PC-3 (cell line): ENCODE data around the gene MEX3A. TPM values are rescaled to one million over a fixed set of nuclear protein-coding genes. Genes with fewer than 3 reads are reported as not detected.

Experiments
- ATAC-seq: fragments of 200-7000 bp; cut with Tn5 transposase; 2 replicates; pipeline ENCODE4 v1.9.1; 2020; ENCODE audit warnings: mild to moderate bottlenecking, moderate library complexity
- BruUV-seq: library from RNA; stranded (reverse); fragments of 400-500 nt; replicated peaks from 2 replicates; lab custom pipeline; 2021; lab: Mats Ljungman, UMichigan
- CTCF ChIA-PET: fragments of 300-600 bp; sonication (Branson Sonifier 250); formaldehyde crosslinking; loops from one replicate; lab custom pipeline; 2022; ENCODE audit warnings: antibody characterized with exemption; lab: Charles Lee
- POLR2A ChIA-PET: fragments of 300-600 bp; sonication (Branson Sonifier 250); formaldehyde crosslinking; loops from one replicate; lab custom pipeline; 2022; ENCODE audit warnings: antibody characterized with exemption; ENCODE audit not compliant: unreplicated experiment; lab: Charles Lee
- DNase-seq: peaks from one replicate; pipeline ENCODE4 v3.0.0-alpha.2; 2015
- H2AFZ ChIP-seq: fragments of 300-600 bp; sonication (generic); 2 replicates; pipeline ENCODE4 v1.6.0; 2016; ENCODE audit warnings: antibody characterized with exemption, low read length
- H3F3A ChIP-seq: fragments of 300-600 bp; sonication (generic); one replicate; pipeline ENCODE4 v1.6.0; 2017; ENCODE audit warnings: antibody characterized with exemption, low read length, control low read depth, mild to moderate bottlenecking; ENCODE audit not compliant: unreplicated experiment
- H3K27ac ChIP-seq: fragments of 300-600 bp; sonication (generic); 2 replicates; pipeline ENCODE4 v1.5.1; 2016; ENCODE audit warnings: mild to moderate bottlenecking, low read length
- H3K27me3 ChIP-seq: fragments of 300-600 bp; sonication (generic); 2 replicates; pipeline ENCODE4 v1.6.1; 2016; ENCODE audit warnings: low read length, mixed read lengths
- H3K36me3 ChIP-seq: fragments of 300-600 bp; sonication (generic); 2 replicates; pipeline ENCODE4 v1.6.1; 2016; ENCODE audit warnings: low read depth, mixed run types, low read length, mixed read lengths
- H3K4me1 ChIP-seq: fragments of 300-600 bp; sonication (generic); 2 replicates; pipeline ENCODE4 v1.5.1; 2016; ENCODE audit warnings: low read length; ENCODE audit not compliant: insufficient read depth
- H3K4me2 ChIP-seq: fragments of 300-600 bp; sonication (generic); 2 replicates; pipeline ENCODE4 v1.6.0; 2016; ENCODE audit warnings: low read length
- H3K4me3 ChIP-seq: fragments of 300-600 bp; sonication (generic); 2 replicates; pipeline ENCODE4 v1.5.1; 2016; ENCODE audit warnings: mild to moderate bottlenecking, low read length, mixed read lengths
- H3K79me2 ChIP-seq: fragments of 300-600 bp; sonication (generic); 2 replicates; pipeline ENCODE4 v1.6.1; 2017; ENCODE audit warnings: low read length, mixed read lengths
- H3K9ac ChIP-seq: fragments of 300-600 bp; sonication (generic); 2 replicates; pipeline ENCODE4 v1.6.0; 2016; ENCODE audit warnings: mild to moderate bottlenecking, low read length
- H3K9me2 ChIP-seq: fragments of 300-600 bp; sonication (generic); replicated peaks from 2 replicates; pipeline ENCODE4 v1.6.1; 2016; ENCODE audit warnings: mixed run types, low read length, mixed read lengths
- H3K9me3 ChIP-seq: fragments of 300-600 bp; sonication (generic); 2 replicates; pipeline ENCODE4 v1.6.1; 2016; ENCODE audit warnings: low read length, mixed read lengths
- H4K20me1 ChIP-seq: fragments of 300-600 bp; sonication (generic); 2 replicates; pipeline ENCODE4 v1.6.1; 2016; ENCODE audit warnings: low read length, mixed read lengths
- EZH2 ChIP-seq: fragments of 300-600 bp; sonication (generic); IDR thresholded peaks from one replicate; pipeline ENCODE4 v1.6.1; 2017; ENCODE audit warnings: antibody characterized with exemption, mild to moderate bottlenecking, low read length; ENCODE audit not compliant: unreplicated experiment
- EZH2phosphoT487 ChIP-seq: fragments of 300-600 bp; sonication (generic); IDR thresholded peaks from 2 replicates; pipeline ENCODE4 v1.6.1; 2018; ENCODE audit warnings: mild to moderate bottlenecking, antibody characterized with exemption, low read length, borderline replicate concordance
- intact Hi-C: fragments of 100-400 bp; cut with micrococcal nuclease; formaldehyde crosslinking; loops from 2 replicates; pipeline ENCODE4 v1.9.0; 2023
- total RNA-seq: library from RNA; depleted of rRNA; stranded (reverse); fragments of >200 nt; gene quantifications from 2 replicates; pipeline ENCODE4 v1.2.3, GENCODE V29; 2014
- TF ChIP-seq, protein P1 (sequence below): fragments of 300-600 bp; sonication (generic); conservative IDR thresholded peaks from 2 replicates; pipeline ENCODE4 v1.5.1; 2017; ENCODE audit warnings: antibody characterized with exemption, low read depth, mild to moderate bottlenecking, low read length

The MEX3A gene
- total RNA-seq, 1 experiment from 2014 or later, result 12.9 TPM

DNA sequence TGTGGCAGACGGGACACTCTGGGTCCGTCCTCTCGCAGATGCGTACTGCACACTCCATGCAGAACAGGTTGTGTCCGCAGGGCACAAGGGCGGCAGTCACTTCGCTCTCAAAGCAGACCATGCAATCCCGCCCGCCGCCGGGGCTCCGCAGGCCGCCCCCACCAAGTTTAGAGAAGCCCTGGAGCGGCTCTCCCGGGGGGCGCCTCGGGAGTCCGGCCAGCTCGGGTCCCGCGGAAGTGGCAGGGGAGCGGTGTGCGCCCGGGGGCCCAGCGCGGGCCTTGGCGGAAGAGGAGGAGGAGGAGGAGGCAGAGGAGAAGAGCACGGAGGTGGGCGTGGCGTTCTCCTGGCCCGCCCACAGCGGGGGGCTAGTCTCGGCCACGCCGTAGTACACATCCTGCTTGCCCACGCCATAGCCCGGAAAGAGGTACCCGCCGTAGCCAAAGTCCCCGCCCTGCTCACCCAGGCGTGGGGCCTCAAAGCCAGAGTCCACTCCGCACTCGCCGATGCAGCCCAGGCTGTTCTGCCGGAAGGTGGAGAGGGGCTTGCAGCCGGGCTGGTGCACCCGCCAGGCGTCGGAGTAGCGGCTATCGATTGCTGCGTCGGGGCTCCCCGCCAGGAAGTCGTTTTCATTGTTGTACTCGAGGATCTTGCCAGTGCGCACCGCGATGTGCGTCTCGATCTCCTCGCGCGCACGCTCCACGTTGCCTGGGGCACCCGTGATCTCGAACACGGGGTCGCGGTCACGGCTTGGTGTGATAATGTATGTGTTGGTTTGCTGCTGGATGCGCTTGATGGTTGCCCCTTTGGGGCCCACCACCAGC lies 5.4 kb downstream of the MEX3A start:
- Histone ChIP-seq H3K9ac (no peak overlapping the region), H3K9me3 (no peaks in the 10 kb centered on the region), H3K27ac (no peak overlapping the region), H2AFZ (no peak overlapping the region), H4K20me1 (no peaks in the 10 kb centered on the region), H3K4me2 (no peak overlapping the region), H3F3A (peaks cover 3% of the 10 kb centered on the region), H3K36me3 (peaks cover 13% of the 10 kb centered on the region), H3K4me1 (no peaks in the 10 kb centered on the region), H3K9me2 (no peaks in the 10 kb centered on the region), H3K27me3 (no peaks in the 10 kb centered on the region), H3K4me3 (no peak overlapping the region), H3K79me2 (peaks cover 24% of the 10 kb centered on the region)
- no TSS peak for BruUV-seq
- DNase-seq (no peak), ATAC-seq (no peak)
- POLR2A ChIA-PET, result no interaction called here
- CTCF ChIA-PET, result no interaction called here
- intact Hi-C loops, result no loop called here
- no peak for TF ChIP-seq EZH2

DNA sequence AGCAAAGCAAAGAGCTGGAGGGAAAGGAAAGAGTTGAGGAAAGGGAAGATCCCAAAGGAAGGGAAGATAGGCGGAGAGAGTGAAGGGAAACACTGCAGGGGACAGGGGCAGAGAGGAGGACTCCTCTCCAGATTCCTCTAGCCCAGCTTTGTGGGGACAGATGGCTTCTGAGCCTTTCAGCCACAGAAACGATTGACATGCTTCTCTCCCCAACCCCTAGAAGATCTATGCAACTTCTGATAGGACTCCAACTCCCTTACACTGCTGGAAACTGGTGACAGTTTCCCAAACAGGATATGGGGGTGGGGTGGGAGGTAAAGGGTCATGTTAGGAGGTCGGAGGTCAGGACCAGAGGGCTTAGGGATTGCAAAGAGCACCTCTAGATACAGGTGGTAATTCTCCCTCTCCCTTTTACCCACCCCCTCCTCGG lies 6.5 kb downstream of the MEX3A start:
- Histone ChIP-seq H3K9ac (no peak overlapping the region), H3K9me2 (no peaks in the 10 kb centered on the region), H3K4me3 (no peak overlapping the region), H2AFZ (no peak overlapping the region), H3F3A (peaks cover 3% of the 10 kb centered on the region), H3K79me2 (peaks cover 15% of the 10 kb centered on the region), H4K20me1 (no peaks in the 10 kb centered on the region), H3K27me3 (no peaks in the 10 kb centered on the region), H3K9me3 (no peaks in the 10 kb centered on the region), H3K36me3 (peaks cover 13% of the 10 kb centered on the region), H3K4me2 (no peak overlapping the region), H3K4me1 (no peaks in the 10 kb centered on the region), H3K27ac (no peak overlapping the region)
- BruUV-seq, result no TSS peak
- no peak for DNase-seq
- ChIA-PET POLR2A (no interaction called here), CTCF (interaction anchor here (0.6 kb wide), 1 partner anchor 9 kb away, joined by 3 read pairs; no protein-coding TSS in a partner anchor)
- intact Hi-C loops, result no loop called here
- TF ChIP-seq, protein P1, sequence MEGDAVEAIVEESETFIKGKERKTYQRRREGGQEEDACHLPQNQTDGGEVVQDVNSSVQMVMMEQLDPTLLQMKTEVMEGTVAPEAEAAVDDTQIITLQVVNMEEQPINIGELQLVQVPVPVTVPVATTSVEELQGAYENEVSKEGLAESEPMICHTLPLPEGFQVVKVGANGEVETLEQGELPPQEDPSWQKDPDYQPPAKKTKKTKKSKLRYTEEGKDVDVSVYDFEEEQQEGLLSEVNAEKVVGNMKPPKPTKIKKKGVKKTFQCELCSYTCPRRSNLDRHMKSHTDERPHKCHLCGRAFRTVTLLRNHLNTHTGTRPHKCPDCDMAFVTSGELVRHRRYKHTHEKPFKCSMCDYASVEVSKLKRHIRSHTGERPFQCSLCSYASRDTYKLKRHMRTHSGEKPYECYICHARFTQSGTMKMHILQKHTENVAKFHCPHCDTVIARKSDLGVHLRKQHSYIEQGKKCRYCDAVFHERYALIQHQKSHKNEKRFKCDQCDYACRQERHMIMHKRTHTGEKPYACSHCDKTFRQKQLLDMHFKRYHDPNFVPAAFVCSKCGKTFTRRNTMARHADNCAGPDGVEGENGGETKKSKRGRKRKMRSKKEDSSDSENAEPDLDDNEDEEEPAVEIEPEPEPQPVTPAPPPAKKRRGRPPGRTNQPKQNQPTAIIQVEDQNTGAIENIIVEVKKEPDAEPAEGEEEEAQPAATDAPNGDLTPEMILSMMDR, result no peak
- TF ChIP-seq EZH2 (no peak), EZH2phosphoT487 (no peak)
- ATAC-seq, result no peak

DNA sequence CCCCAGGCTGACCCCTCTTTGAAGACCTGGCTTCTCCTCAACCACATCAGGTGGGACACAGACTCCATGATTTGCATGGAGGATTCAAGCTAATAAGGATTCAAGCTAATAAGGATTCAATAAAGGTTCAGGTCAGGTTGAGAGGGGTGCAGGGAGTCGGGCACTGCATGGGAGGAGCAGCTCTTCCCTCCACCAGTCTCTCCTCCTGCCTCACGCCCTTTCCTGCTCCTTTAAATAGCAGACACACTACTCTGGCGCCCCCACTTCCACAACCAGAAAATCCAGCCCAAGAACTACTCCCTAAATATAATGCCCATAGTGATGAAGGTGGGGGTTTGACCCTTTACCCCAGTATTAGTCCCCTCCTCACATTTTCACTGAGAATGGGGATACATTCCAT lies 7.1 kb downstream of the MEX3A start:
- ATAC-seq (no peak), DNase-seq (no peak)
- BruUV-seq, result no TSS peak
- H4K20me1 ChIP-seq, result no peaks in the 10 kb centered on the region
- H3K79me2 ChIP-seq, result peaks cover 9% of the 10 kb centered on the region
- H3K4me1 ChIP-seq, result no peaks in the 10 kb centered on the region
- no peak overlapping the region for H2AFZ ChIP-seq
- no peaks in the 10 kb centered on the region for H3K27me3 ChIP-seq
- ChIA-PET CTCF (interaction anchor here (0.9 kb wide), 1 partner anchor 74 kb away, joined by 3 read pairs; no protein-coding TSS in a partner anchor), POLR2A (no interaction called here)
- H3K36me3 ChIP-seq, result peaks cover 13% of the 10 kb centered on the region
- no peak for TF ChIP-seq EZH2phosphoT487
- no peak for TF ChIP-seq EZH2
- TF ChIP-seq, protein P1, result no peak; the same call in 1 of the 2 replicates
- H3K9me2 ChIP-seq, result no peaks in the 10 kb centered on the region
- H3K9ac ChIP-seq, result no peak overlapping the region
- peaks cover 3% of the 10 kb centered on the region for H3F3A ChIP-seq
- H3K4me2 ChIP-seq, result no peak overlapping the region
- H3K27ac ChIP-seq, result no peak overlapping the region
- intact Hi-C loops, result no loop called here
- H3K4me3 ChIP-seq, result no peak overlapping the region
- no peaks in the 10 kb centered on the region for H3K9me3 ChIP-seq
